Measurements from ENCODE around the gene CLCN2. TPM values are rescaled to one million over a fixed set of nuclear protein-coding genes. Genes with fewer than 3 reads are reported as not detected.
A peak's percentile ranks its signal among the peaks of the same experiment; 100 is the strongest.

Gene CLCN2
- total RNA-seq, 2 experiments from 2014 or later = 5.0 to 6.8 TPM

DNA sequence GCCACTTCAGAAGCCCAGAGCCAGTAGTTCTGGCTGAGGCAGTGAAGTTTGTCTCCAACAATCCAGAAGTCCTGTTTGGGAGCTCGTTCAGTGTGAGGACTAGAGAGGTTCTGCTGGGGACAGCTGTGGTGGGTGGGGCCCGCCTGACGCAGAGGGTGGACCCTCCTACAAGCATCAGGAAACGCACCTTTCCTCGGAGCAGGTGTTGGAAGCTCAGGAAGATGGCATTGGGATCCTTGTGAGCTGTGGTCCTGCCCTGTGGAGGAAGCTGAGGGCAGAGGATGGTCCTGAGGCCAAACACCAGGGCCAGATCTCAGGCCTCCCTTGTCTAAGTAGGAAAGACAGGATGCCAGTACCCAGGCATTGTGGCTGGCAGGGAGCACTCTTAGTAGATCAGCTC, 11.5 kb upstream of the CLCN2 start:
- peaks cover 11% of the 10 kb centered on the region for H3K27me3 Mint-ChIP-seq
- H3K27ac Mint-ChIP-seq = no peak overlapping the region
- H3K9me3 Mint-ChIP-seq = no peaks in the 10 kb centered on the region
- H3K36me3 Mint-ChIP-seq = peaks cover 8% of the 10 kb centered on the region
- no peak for DNase-seq
- H3K4me3 Mint-ChIP-seq = no peak overlapping the region
- H3K4me1 Mint-ChIP-seq = peaks cover 11% of the 10 kb centered on the region

- Mint-ChIP-seq H3K9me3 (no peaks in the 10 kb centered on the region), H3K4me3 (no peak overlapping the region), H3K36me3 (peaks cover 8% of the 10 kb centered on the region), H3K4me1 (peaks cover 12% of the 10 kb centered on the region), H3K27me3 (peaks cover 5% of the 10 kb centered on the region), H3K27ac (no peak overlapping the region)
- DNase-seq = no peak
These were observed 11.0 kb upstream of the CLCN2 start for GRCh38 chr3:184372296-184372821.

DNA sequence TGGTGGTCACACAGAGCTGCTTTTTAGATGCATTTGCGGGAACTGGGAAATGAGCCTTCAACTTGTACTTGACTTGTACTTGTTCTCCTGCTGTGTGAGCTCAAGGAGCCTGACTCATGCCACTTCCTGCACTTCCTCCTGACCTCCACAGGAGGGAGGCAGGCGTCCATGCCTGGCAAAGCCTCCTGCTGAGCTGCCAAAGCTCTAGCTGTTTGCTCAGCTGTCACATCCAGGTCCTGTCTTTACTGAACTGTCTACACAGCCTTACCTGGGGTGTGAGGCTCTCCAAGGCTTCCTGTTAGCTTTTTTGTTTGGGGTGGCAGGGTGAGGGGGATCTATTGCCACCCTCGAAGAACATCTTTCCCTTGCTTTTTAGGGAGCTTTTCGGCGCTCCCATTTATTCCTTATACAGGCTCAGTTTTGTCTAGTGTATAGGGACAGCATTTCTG, 10.2 kb upstream of the CLCN2 start:
- Mint-ChIP-seq H3K4me3 (no peak overlapping the region), H3K27ac (no peak overlapping the region), H3K4me1 (peaks cover 15% of the 10 kb centered on the region), H3K27me3 (peaks cover under 1% of the 10 kb centered on the region), H3K9me3 (no peaks in the 10 kb centered on the region), H3K36me3 (peaks cover 15% of the 10 kb centered on the region)
- peak; percentile 66 for DNase-seq

- Mint-ChIP-seq H3K9me3 (no peaks in the 10 kb centered on the region), H3K27ac (no peak overlapping the region), H3K4me3 (no peak overlapping the region), H3K27me3 (no peaks in the 10 kb centered on the region), H3K36me3 (peaks cover 35% of the 10 kb centered on the region), H3K4me1 (peaks cover 32% of the 10 kb centered on the region)
- DNase-seq = no peak
These were observed 7.3 kb upstream of the CLCN2 start for GRCh38 chr3:184368586-184369183.

- no peaks in the 10 kb centered on the region for H3K9me3 Mint-ChIP-seq
- H3K27me3 Mint-ChIP-seq = peaks cover 3% of the 10 kb centered on the region
- H3K4me1 Mint-ChIP-seq = peaks cover 34% of the 10 kb centered on the region
- DNase-seq = no peak
- H3K36me3 Mint-ChIP-seq = peaks cover 41% of the 10 kb centered on the region
- H3K4me3 Mint-ChIP-seq = no peak overlapping the region
- no peak overlapping the region for H3K27ac Mint-ChIP-seq
These were observed 6.7 kb upstream of the CLCN2 start for GRCh38 chr3:184368116-184368515.

DNA sequence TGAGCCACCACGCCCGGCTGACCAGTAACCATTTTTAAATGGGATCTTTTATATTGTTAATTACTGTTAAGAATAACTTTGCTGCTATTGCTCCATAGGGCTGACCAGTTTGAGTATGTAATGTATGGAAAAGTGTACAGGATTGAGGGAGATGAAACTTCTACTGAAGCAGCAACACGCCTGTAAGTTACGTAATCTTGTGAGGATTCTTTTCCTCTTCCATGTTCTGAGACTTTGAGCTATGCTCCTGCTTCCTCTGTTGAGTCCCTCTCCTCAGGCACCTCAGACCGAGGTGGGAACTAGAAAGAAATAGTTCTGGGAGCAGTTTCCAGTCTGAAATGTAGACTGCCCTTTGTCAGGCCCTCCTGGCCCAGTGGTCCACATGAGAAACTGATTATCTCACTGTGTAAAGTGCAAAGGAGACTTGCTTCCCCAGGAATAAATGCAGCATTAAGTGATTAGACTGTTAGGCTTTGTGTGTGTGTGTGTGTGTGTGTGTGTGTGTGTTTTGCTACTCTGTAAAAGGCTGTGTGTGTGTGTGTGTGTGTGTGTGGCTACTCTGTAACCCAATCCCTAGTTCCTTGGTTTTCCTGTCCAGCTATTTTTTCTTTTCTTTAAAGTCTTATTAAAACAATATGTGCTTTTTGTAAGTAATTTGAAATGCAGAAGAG, 5.3 kb upstream of the CLCN2 start:
- no peak for DNase-seq
- peaks cover 4% of the 10 kb centered on the region for H3K27me3 Mint-ChIP-seq
- H3K36me3 Mint-ChIP-seq = peaks cover 41% of the 10 kb centered on the region
- H3K27ac Mint-ChIP-seq = peak overlapping the region; percentile 74
- no peaks in the 10 kb centered on the region for H3K9me3 Mint-ChIP-seq
- peaks cover 34% of the 10 kb centered on the region for H3K4me1 Mint-ChIP-seq
- H3K4me3 Mint-ChIP-seq = no peak overlapping the region

DNA sequence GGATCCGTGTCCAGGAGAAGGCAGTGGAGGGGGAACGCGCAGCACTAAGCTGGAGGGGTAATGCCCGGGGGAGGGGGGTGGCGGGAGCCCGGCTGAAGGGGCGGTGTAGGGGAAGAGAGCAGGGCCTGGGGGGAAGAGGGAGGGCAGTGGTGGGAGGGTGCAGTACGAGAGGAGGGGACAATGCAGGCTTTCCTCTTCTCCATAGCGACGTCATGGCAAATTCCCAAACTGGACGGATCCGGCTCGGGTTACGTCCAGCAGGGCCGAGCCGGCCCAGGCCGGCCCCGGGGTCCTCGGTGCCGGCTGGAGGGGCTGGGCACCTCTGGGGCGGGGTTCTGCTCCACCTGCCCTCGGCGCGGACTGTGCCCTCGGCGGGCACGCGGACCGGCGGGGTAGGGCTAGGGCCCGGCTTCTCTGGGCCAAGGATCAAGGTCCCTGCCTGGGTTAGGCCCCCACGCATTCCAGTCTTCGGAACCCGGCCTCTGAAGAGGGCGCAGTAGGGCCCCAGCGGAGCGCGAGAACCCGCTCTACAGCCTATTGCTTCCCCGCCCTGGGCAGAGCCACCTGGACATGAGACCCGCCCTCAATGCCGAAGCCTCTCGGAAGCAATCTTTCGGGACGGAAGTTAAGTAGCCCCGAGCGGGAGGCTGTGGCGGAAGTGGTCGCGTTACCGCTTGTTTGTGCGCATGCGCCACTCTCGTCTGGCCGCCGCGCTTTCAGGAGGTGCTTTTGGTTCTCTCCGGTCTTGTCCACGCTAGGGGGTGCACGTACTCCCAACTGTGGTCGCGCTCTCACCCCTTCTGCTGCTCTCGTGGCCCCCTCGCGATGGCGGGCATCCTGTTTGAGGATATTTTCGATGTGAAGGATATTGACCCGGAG, 1.5 kb upstream of the CLCN2 start:
- Mint-ChIP-seq H3K27ac (peak overlapping the region; percentile 97), H3K4me3 (peak overlapping the region; percentile 96)
- DNase-seq = peak; percentile 96

GRCh38 chr3:184361932-184362667, 695 bp upstream of the CLCN2 start:
- Mint-ChIP-seq H3K36me3 (peaks cover 31% of the 10 kb centered on the region), H3K27ac (peak overlapping the region; percentile 92), H3K4me3 (peak overlapping the region; percentile 96), H3K27me3 (peaks cover 4% of the 10 kb centered on the region), H3K9me3 (no peaks in the 10 kb centered on the region), H3K4me1 (peaks cover 31% of the 10 kb centered on the region)
- peak; percentile 64 for DNase-seq

More for the DNA sequence above, 1.5 kb upstream of the CLCN2 start:
- Mint-ChIP-seq H3K36me3 (peaks cover 33% of the 10 kb centered on the region), H3K27me3 (peaks cover 4% of the 10 kb centered on the region), H3K4me1 (peaks cover 33% of the 10 kb centered on the region), H3K9me3 (no peaks in the 10 kb centered on the region)

- H3K27ac Mint-ChIP-seq = peak overlapping the region; percentile 52
- H3K4me1 Mint-ChIP-seq = peaks cover 26% of the 10 kb centered on the region
- DNase-seq = no peak
- H3K4me3 Mint-ChIP-seq = peak overlapping the region; percentile 85
- H3K9me3 Mint-ChIP-seq = no peaks in the 10 kb centered on the region
- peaks cover 23% of the 10 kb centered on the region for H3K36me3 Mint-ChIP-seq
- peaks cover 4% of the 10 kb centered on the region for H3K27me3 Mint-ChIP-seq
These were observed 375 bp downstream of the CLCN2 start for GRCh38 chr3:184360929-184361531.

DNA sequence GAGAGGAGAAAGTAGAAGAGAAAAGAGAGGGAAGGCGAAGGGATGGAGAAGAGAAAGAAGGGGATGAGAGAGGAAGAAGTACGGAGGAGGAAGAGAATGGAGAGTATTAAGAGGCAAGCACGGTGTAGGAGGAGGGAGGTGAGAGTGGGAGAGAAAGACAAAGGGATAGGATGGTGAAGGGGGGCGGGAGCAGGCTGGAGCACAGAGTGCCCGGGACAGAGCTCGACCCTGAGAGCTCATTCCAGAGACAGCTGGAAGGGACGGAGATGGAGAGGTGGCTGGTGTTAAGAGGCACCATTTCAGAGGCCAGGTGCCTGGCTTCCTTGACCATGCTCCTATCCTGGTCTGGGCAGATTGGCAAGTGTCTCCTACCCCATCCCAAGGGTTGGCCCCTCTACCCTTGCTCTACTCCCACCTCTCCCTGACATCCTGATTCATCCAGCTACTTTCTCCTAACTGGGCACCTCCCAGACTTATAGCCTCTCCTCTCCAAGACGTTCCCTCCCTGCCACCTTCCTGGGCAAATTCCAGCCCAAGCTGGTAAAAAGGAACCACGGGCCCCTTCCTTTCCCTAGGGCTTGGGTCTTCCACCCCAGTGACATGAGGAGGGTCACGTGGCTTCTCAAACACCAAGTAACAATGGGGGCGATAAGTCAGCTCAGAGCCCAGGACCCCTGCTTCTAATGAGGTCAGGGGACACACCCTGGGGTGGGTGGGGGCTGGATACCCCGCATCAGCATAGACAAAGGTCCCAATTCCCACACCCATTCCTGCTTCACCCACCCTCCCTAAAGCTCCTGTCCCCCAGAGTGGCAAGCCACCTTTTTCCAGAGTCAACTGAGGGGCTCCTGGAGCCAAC, 1.1 kb downstream of the CLCN2 start:
- Mint-ChIP-seq H3K27ac (peak overlapping the region; percentile 9), H3K4me1 (peaks cover 23% of the 10 kb centered on the region)
- DNase-seq = no peak

GRCh38 chr3:184359610-184360009, 1.8 kb downstream of the CLCN2 start:
- Mint-ChIP-seq H3K27me3 (peaks cover 4% of the 10 kb centered on the region), H3K4me3 (no peak overlapping the region), H3K4me1 (peaks cover 16% of the 10 kb centered on the region), H3K36me3 (peaks cover 18% of the 10 kb centered on the region), H3K9me3 (no peaks in the 10 kb centered on the region), H3K27ac (no peak overlapping the region)
- no peak for DNase-seq

More for the DNA sequence above, 1.1 kb downstream of the CLCN2 start:
- Mint-ChIP-seq H3K27me3 (peaks cover 4% of the 10 kb centered on the region), H3K36me3 (peaks cover 22% of the 10 kb centered on the region), H3K4me3 (peak overlapping the region; percentile 85), H3K9me3 (no peaks in the 10 kb centered on the region)

DNA sequence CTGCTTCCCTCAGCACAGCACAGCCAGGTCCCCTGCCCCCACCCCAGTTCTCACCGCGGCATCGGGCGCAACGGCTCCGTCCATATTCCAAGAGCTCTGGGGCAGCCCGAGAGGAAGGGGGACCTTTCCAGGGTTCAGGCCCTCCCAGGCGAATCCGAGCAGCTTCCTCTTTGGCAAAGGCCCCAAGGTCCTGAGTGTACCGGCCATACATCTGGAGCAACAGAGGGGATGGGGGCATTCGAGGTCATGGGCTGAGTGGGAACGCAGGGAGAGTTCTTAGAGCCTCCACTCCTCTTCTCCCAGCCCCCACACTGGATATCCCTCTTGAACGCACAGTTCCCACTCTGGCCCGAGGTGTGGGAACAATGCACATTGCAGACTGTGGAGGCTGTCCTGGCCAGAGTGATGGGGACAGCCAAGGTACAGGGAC, 2.5 kb downstream of the CLCN2 start:
- DNase-seq = no peak
- Mint-ChIP-seq H3K4me3 (no peak overlapping the region), H3K9me3 (no peaks in the 10 kb centered on the region), H3K36me3 (peaks cover 14% of the 10 kb centered on the region), H3K27me3 (peaks cover 4% of the 10 kb centered on the region), H3K4me1 (peaks cover 12% of the 10 kb centered on the region), H3K27ac (no peak overlapping the region)

DNA sequence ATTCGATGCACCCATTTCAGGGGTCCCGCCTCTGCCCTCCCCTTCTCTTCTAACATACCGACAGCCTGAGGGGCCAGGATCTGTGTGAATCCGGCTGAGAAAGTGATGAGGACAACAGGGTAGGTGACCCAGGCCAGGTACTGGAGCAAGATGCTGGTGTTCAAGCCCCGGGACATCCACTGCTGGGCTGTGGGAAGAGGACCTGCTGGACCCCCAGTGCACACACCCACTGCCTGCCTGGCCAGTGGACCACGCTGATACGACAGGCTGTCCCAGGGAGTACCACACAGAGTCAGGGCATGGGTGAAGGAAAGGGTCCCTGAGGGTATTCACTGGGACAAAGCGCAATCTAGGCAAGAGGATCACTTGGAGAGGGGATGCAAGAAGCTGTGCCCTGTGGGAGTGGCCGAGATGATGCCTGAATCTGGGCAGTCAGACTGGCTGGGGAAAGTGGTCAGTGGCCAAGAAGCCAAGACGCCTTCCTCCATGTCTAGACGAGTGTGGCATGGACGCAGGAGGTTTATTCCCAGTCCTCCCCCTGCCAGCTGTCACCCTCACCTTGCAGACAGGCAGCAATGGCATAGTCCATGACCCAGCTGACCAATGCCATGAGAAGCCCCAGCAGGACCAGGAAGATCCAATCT, 3.2 kb downstream of the CLCN2 start:
- H3K4me3 Mint-ChIP-seq = no peak overlapping the region
- H3K4me1 Mint-ChIP-seq = peaks cover 10% of the 10 kb centered on the region
- no peaks in the 10 kb centered on the region for H3K9me3 Mint-ChIP-seq
- no peak for DNase-seq
- H3K36me3 Mint-ChIP-seq = peaks cover 7% of the 10 kb centered on the region
- peaks cover 3% of the 10 kb centered on the region for H3K27me3 Mint-ChIP-seq
- no peak overlapping the region for H3K27ac Mint-ChIP-seq

Data from activated naive CD8-positive, alpha-beta T cell treated with anti-CD3 and anti-CD28 coated beads for 36 hours (primary cell).